Uterus (tissue), 4 donors: ENCODE results near the gene INPP5A. TPM values are rescaled to one million over a fixed set of nuclear protein-coding genes. Genes with fewer than 3 reads are reported as not detected.

Experiments used
- DNase-seq, 2 donors: peaks; one replicate each; pipeline ENCODE4 v3.0.0-alpha.2; 2019 to 2020
- H3K27ac ChIP-seq, 2 donors: fragments of 200-600 bp; sonication (generic); 1 replicate in 1 of 2; 2 replicates in 1 of 2; pipeline ENCODE4 v1.5.1; 2016 to 2018
- H3K27me3 ChIP-seq, 2 donors: fragments of 200-600 bp; sonication (generic); one replicate each; pipeline ENCODE4 v1.5.1; 2018 to 2019; ENCODE audit warnings: control low read depth in 1 of 2
- H3K36me3 ChIP-seq, 2 donors: fragments of 200-600 bp; sonication (generic); one replicate each; pipeline ENCODE4 v1.5.1; 2019; ENCODE audit warnings: control low read depth in 1 of 2
- H3K4me1 ChIP-seq, 2 donors: fragments of 200-600 bp; sonication (generic); one replicate each; pipeline ENCODE4 v1.5.1; 2018 to 2019; ENCODE audit warnings: control low read depth in 1 of 2
- H3K4me3 ChIP-seq, 2 donors: fragments of 200-600 bp; sonication (generic); 1 replicate in 1 of 2; 2 replicates in 1 of 2; pipeline ENCODE4 v1.5.1; 2018 to 2019; ENCODE audit warnings: mild to moderate bottlenecking in 1 of 2
- H3K9me3 ChIP-seq, 2 donors: fragments of 200-600 bp; sonication (generic); one replicate each; pipeline ENCODE4 v1.5.1; 2019; ENCODE audit warnings: control low read depth in 1 of 2
- POLR2A ChIP-seq, 2 donors: fragments of 450-650 bp; IDR thresholded peaks; one replicate each; pipeline ENCODE4 v1.6.1; 2016; ENCODE audit warnings: antibody characterized with exemption in 2 of 2, mild to moderate bottlenecking in 1 of 2, moderate library complexity in 1 of 2
- intact Hi-C: fragments of 100-400 bp; cut with DNase I; formaldehyde crosslinking; loops from one replicate; pipeline ENCODE4 v1.15.1; 2023; ENCODE audit warnings: low total_unique reads
- total RNA-seq, 4 donors: library from RNA; depleted of rRNA in 3 of 4; stranded (reverse); fragments of >200 nt in 3 of 4; gene quantifications; one replicate each; pipeline versions ENCODE4 v1.1.0 to v1.2.4, GENCODE V29; 2014 to 2023
- TF ChIP-seq, protein P1 (sequence below), 4 experiments: fragments of 200-600 bp in 2 of 4; fragments of 450-650 bp in 2 of 4; sonication (generic) in 2 of 4; IDR thresholded peaks; one replicate each; pipeline ENCODE4 v1.5.1; 2016 to 2019; ENCODE audit warnings: antibody characterized with exemption in 4 of 4, mild to moderate bottlenecking in 2 of 4, moderate library complexity in 1 of 4
- donor health status: DM: yes; HTN: yes; CAD: no.

Gene INPP5A
- total RNA-seq, 4 donors from 2014 or later, result 22.5 to 160 (median 93.2) TPM

DNA sequence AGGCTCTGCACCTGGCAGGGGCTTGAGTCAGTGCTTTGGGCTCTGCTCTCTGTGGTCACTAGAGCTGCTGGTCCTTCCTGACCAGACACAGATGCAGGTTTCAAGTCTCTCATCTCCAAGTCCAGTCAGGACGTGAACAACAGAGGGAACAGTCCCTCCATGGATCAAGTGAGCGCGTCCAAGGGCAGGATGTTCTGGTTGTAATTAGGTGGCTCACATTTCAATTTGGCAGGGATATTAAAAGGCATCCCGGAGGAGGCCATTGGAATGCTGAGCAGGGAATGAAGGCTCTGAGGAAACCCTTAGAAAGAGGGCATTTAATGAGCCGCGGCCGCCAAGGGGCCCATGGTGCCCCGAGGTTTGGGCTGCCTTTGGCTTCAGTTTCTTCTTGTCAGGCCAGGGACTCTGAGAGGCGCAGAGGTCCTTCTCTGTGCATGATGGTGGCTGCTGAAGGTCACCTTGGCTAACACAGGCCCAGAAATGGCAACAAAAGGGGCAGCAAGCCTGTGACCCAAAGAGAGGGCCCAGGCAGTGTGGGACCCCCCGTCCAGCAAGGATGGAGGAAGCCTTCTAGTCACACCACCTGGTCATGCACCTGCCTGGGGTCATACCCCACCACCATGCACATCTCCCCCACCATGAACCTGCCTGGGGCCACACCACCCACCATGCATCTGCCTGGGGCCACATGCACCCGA, 30.7 kb upstream of the INPP5A start:
- Histone ChIP-seq H3K27ac (peak overlapping the region; percentile 66 to 72), H3K4me3 (no peak overlapping the region), H3K9me3 (no peaks in the 10 kb centered on the region), H3K4me1 (peaks cover 0 to 9% of the 10 kb centered on the region in 2 donors), H3K27me3 (no peaks in the 10 kb centered on the region), H3K36me3 (no peaks in the 10 kb centered on the region)
- intact Hi-C loops, result no loop called here
- DNase-seq, result peak; percentile 63 to 77
- TF ChIP-seq, protein P1, sequence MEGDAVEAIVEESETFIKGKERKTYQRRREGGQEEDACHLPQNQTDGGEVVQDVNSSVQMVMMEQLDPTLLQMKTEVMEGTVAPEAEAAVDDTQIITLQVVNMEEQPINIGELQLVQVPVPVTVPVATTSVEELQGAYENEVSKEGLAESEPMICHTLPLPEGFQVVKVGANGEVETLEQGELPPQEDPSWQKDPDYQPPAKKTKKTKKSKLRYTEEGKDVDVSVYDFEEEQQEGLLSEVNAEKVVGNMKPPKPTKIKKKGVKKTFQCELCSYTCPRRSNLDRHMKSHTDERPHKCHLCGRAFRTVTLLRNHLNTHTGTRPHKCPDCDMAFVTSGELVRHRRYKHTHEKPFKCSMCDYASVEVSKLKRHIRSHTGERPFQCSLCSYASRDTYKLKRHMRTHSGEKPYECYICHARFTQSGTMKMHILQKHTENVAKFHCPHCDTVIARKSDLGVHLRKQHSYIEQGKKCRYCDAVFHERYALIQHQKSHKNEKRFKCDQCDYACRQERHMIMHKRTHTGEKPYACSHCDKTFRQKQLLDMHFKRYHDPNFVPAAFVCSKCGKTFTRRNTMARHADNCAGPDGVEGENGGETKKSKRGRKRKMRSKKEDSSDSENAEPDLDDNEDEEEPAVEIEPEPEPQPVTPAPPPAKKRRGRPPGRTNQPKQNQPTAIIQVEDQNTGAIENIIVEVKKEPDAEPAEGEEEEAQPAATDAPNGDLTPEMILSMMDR (IDR thresholded peaks at IDR 0.05), result no peak
- no peak for TF ChIP-seq POLR2A (IDR thresholded peaks at IDR 0.05)

DNA sequence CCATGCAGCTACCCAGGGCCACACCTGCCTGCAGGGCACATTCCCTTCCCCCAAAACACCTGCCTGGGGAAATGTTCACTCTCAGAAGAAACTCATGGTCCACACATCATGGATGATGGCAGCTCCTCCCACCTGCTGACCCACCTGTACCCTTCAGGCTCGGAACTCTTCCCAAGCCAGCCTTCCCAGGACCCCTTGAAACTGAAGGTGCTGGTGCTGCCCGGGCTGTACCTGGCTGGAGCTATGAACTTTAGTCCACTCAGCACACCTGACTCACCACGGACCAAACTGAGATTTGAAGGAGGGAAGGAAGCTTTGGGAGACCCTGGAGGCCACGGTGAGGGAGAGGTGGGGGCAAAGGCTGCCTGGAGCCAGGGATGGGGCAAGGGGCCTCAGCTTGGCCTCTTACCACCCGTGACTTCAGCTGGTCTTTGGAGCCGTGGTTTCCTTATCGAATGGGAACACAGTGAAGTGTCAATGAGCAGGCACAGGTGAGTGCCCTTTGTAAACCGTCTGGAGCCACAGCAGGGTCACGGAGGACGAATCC, 30.1 kb upstream of the INPP5A start:
- no peaks in the 10 kb centered on the region for H3K9me3 ChIP-seq
- peak overlapping the region in 1 of 2 donors; percentile 80 for H3K27ac ChIP-seq
- TF ChIP-seq, protein P1 (IDR thresholded peaks at IDR 0.05), result no peak
- no peak for TF ChIP-seq POLR2A (IDR thresholded peaks at IDR 0.05)
- H3K36me3 ChIP-seq, result no peaks in the 10 kb centered on the region
- intact Hi-C loops, result no loop called here
- H3K27me3 ChIP-seq, result no peaks in the 10 kb centered on the region
- no peak overlapping the region for H3K4me3 ChIP-seq
- peak in 1 of 2 donors; percentile 23 for DNase-seq
- H3K4me1 ChIP-seq, result peaks cover 0 to 12% of the 10 kb centered on the region in 2 donors

GRCh38 chr10:132507956-132508490, 29.6 kb upstream of the INPP5A start:
- no peaks in the 10 kb centered on the region for H3K9me3 ChIP-seq
- no peak overlapping the region for H3K4me3 ChIP-seq
- no peaks in the 10 kb centered on the region for H3K27me3 ChIP-seq
- peak overlapping the region in 1 of 2 donors; percentile 80 for H3K27ac ChIP-seq
- peaks cover 0 to 12% of the 10 kb centered on the region in 2 donors for H3K4me1 ChIP-seq
- H3K36me3 ChIP-seq, result no peaks in the 10 kb centered on the region
- intact Hi-C loops, result no loop called here
- peak in 1 of 2 donors; percentile 19 for DNase-seq
- TF ChIP-seq, protein P1 (IDR thresholded peaks at IDR 0.05), result no peak
- no peak for TF ChIP-seq POLR2A (IDR thresholded peaks at IDR 0.05)

DNA sequence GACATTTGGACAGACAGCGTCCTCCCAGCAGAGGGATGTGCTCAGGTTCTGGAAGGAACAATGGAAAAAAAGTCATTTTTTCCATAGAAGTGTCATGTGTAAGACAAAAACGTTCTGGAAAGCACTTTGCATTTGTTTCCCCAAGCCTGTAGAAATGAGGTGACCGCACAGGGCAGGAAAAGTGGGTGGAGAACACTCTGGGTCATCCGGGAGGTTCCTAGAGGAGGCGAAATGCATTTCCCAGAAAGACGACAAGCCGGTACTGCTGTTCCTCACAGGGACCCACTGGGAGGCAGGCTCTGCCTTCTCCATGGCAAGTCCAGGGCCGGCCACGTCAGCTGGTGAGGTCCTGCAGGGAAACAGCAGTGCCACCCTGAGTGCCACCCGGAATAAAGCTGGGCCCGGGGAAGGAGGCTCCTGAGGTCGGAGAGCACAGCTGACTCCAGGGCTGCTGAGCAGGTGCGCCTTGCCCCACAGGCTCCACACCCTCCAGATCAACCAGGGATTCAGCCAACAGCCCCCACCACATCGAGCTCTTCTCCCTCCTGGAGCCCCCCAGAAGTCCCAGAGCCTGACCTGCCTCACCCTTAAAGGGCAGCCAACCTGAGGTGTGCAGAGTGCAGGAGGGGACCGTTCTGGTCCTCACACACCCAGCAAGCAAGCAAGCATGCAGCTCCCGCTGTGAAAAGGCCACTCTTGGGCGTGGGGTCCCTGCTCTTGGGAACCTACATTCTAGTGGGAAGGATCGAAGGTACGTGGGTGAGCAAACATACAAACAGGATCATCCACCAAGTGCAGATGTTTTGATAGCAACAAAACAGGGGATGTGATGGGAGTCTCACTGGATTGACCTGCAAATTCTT, 28.8 kb upstream of the INPP5A start:
- intact Hi-C loops, result no loop called here
- peaks cover 0 to 12% of the 10 kb centered on the region in 2 donors for H3K4me1 ChIP-seq
- peak; percentile 14 to 57 for DNase-seq
- no peaks in the 10 kb centered on the region for H3K36me3 ChIP-seq
- no peaks in the 10 kb centered on the region for H3K9me3 ChIP-seq
- H3K4me3 ChIP-seq, result no peak overlapping the region
- H3K27ac ChIP-seq, result peak overlapping the region; percentile 80
- no peaks in the 10 kb centered on the region for H3K27me3 ChIP-seq
- TF ChIP-seq POLR2A (IDR thresholded peaks at IDR 0.05), result no peak
- TF ChIP-seq, protein P1 (IDR thresholded peaks at IDR 0.05), result peak in 3 of 4 experiments; percentile 12 to 60 (median 53)
